ENCODE data around the gene FAM78B.

FAM78B gene, protein sequence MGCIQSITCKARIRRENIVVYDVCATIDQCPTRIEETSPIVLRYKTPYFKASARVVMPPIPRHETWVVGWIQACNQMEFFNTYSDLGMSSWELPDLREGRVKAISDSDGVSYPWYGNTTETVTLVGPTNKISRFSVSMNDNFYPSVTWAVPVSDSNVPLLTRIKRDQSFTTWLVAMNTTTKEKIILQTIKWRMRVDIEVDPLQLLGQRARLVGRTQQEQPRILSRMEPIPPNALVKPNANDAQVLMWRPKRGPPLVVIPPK

GRCh38 chr1:166166698-166167571 lies at the start of gene FAM78B:
Gene FAM78B, minus strand, starts transcription at chr1:166167001. Its CDS starts 753 bp downstream, at chr1:166166248.
- no peaks in the 10 kb centered on the region for H3K9me3 ChIP-seq (ENCODE audit: low read length)
- H3K27ac ChIP-seq (ENCODE audit: low read depth, low read length, poor library complexity, severe bottlenecking), result no peak within 1 kb of the TSS
- H2AFZ ChIP-seq (ENCODE audit: low read length), result no peak within 1 kb of the TSS
- H3K79me2 ChIP-seq (ENCODE audit: insufficient read depth, low read length), result no peaks in the 10 kb centered on the region
- no peaks in the 10 kb centered on the region for H3K36me3 ChIP-seq (ENCODE audit: insufficient read depth, low read length)
- no peaks in the 10 kb centered on the region for H3K9me2 ChIP-seq (ENCODE audit: low read depth, low read length)
- peak within 1 kb of the TSS; percentile 55 for H3K4me3 ChIP-seq (ENCODE audit: low read depth, low read length, poor library complexity, severe bottlenecking)
- no peaks in the 10 kb centered on the region for H4K20me1 ChIP-seq (ENCODE audit: insufficient read depth, low read length)
- H3K4me1 ChIP-seq (ENCODE audit: insufficient read depth, low read length, severe bottlenecking), result peaks cover 9% of the 10 kb centered on the region
- H3K27me3 ChIP-seq (ENCODE audit: insufficient read depth, low read length), result no peaks in the 10 kb centered on the region
- H3K9ac ChIP-seq (ENCODE audit: low read length), result peak within 1 kb of the TSS; percentile 53; the same call in 1 of the 2 replicates
- H3F3A ChIP-seq (ENCODE audit: insufficient read depth, low read length), result no peaks in the 10 kb centered on the region
- TF ChIP-seq CTCF (IDR thresholded peaks at IDR 0.05; ENCODE audit: low read length) (no peak), EZH2 (IDR thresholded peaks at IDR 0.05; ENCODE audit: borderline replicate concordance, low read length) (no peak)
- H3K4me2 ChIP-seq (ENCODE audit: low read length), result peak within 1 kb of the TSS; percentile 51

GRCh38 chr1:166202546-166202945 lies 35.7 kb upstream of the FAM78B start:
- Histone ChIP-seq H3K9ac (ENCODE audit: low read length) (no peak overlapping the region), H3K27me3 (ENCODE audit: insufficient read depth, low read length) (no peaks in the 10 kb centered on the region), H3K36me3 (ENCODE audit: insufficient read depth, low read length) (no peaks in the 10 kb centered on the region), H3K4me2 (ENCODE audit: low read length) (no peak overlapping the region), H3K9me3 (ENCODE audit: low read length) (no peaks in the 10 kb centered on the region), H3K4me3 (ENCODE audit: low read depth, low read length, poor library complexity, severe bottlenecking) (no peak overlapping the region), H3K9me2 (ENCODE audit: low read depth, low read length) (no peaks in the 10 kb centered on the region), H3K79me2 (ENCODE audit: insufficient read depth, low read length) (no peaks in the 10 kb centered on the region), H4K20me1 (ENCODE audit: insufficient read depth, low read length) (no peaks in the 10 kb centered on the region), H3K27ac (ENCODE audit: low read depth, low read length, poor library complexity, severe bottlenecking) (no peak overlapping the region), H3F3A (ENCODE audit: insufficient read depth, low read length) (no peaks in the 10 kb centered on the region), H2AFZ (ENCODE audit: low read length) (no peak overlapping the region), H3K4me1 (ENCODE audit: insufficient read depth, low read length, severe bottlenecking) (no peaks in the 10 kb centered on the region)
- TF ChIP-seq CTCF (IDR thresholded peaks at IDR 0.05; ENCODE audit: low read length) (no peak), EZH2 (IDR thresholded peaks at IDR 0.05; ENCODE audit: borderline replicate concordance, low read length) (no peak)

DNA sequence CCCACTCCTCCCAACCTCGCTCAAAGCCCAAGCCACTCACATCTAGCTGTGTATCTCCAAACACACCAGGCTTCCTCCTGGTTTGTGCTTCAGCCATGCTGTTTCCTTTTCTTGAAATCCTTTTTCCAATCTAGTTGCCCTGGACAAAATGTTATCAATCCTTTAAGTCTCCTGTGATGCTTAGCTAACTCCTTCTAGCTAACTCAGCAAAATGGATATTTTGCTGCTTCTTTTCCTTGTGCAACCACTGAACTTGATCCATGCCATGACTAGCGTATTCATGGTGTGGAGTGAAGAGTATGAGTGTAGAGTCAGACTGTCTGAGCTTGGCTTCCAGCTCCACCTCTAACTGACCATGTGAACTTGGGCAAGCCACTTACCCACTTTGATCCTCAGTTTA lies 33.9 kb upstream of the FAM78B start:
- H4K20me1 ChIP-seq (ENCODE audit: insufficient read depth, low read length), result no peaks in the 10 kb centered on the region
- no peaks in the 10 kb centered on the region for H3F3A ChIP-seq (ENCODE audit: insufficient read depth, low read length)
- TF ChIP-seq CTCF (IDR thresholded peaks at IDR 0.05; ENCODE audit: low read length), result no peak
- TF ChIP-seq EZH2 (IDR thresholded peaks at IDR 0.05; ENCODE audit: borderline replicate concordance, low read length), result no peak
- no peak overlapping the region for H3K4me3 ChIP-seq (ENCODE audit: low read depth, low read length, poor library complexity, severe bottlenecking)
- no peaks in the 10 kb centered on the region for H3K79me2 ChIP-seq (ENCODE audit: insufficient read depth, low read length)
- H3K9me2 ChIP-seq (ENCODE audit: low read depth, low read length), result no peaks in the 10 kb centered on the region
- no peak overlapping the region for H3K9ac ChIP-seq (ENCODE audit: low read length)
- no peak overlapping the region for H2AFZ ChIP-seq (ENCODE audit: low read length)
- H3K27ac ChIP-seq (ENCODE audit: low read depth, low read length, poor library complexity, severe bottlenecking), result no peak overlapping the region
- no peaks in the 10 kb centered on the region for H3K36me3 ChIP-seq (ENCODE audit: insufficient read depth, low read length)
- H3K4me2 ChIP-seq (ENCODE audit: low read length), result no peak overlapping the region
- no peaks in the 10 kb centered on the region for H3K27me3 ChIP-seq (ENCODE audit: insufficient read depth, low read length)
- H3K9me3 ChIP-seq (ENCODE audit: low read length), result no peaks in the 10 kb centered on the region
- H3K4me1 ChIP-seq (ENCODE audit: insufficient read depth, low read length, severe bottlenecking), result no peaks in the 10 kb centered on the region

Data from OCI-LY1 (cell line).